ENCODE measurements around the gene EFCAB5. TPM values are rescaled to one million over a fixed set of nuclear protein-coding genes. Genes with fewer than 3 reads are reported as not detected.

The EFCAB5 gene
- total RNA-seq, 1 donor from 2014 or later = not detected

DNA sequence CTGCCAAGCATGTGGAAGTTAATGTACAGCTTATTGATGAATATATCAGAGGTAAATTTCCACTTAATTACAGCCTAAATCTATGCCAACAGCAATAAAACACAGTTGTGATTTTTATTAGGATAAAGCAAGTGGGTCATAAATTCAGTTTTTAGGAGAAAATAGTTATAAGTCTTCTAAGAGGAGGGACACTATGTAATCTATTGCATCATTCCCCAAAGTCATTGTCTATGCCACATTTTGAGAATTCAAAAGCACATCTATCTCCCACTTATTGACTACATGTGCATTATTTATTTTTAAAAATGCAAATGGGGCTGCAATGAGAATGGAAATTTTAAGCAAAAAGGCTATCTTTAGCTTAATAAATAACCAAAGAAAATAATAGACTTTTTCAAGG is 151.5 kb downstream of the EFCAB5 start:
- Histone ChIP-seq H3K4me3 (no peak overlapping the region), H3K9me3 (no peaks in the 10 kb centered on the region), H3K4me1 (no peaks in the 10 kb centered on the region), H3K27me3 (no peaks in the 10 kb centered on the region), H3K36me3 (no peaks in the 10 kb centered on the region), H3K27ac (no peak overlapping the region)
- TF ChIP-seq, protein P1, sequence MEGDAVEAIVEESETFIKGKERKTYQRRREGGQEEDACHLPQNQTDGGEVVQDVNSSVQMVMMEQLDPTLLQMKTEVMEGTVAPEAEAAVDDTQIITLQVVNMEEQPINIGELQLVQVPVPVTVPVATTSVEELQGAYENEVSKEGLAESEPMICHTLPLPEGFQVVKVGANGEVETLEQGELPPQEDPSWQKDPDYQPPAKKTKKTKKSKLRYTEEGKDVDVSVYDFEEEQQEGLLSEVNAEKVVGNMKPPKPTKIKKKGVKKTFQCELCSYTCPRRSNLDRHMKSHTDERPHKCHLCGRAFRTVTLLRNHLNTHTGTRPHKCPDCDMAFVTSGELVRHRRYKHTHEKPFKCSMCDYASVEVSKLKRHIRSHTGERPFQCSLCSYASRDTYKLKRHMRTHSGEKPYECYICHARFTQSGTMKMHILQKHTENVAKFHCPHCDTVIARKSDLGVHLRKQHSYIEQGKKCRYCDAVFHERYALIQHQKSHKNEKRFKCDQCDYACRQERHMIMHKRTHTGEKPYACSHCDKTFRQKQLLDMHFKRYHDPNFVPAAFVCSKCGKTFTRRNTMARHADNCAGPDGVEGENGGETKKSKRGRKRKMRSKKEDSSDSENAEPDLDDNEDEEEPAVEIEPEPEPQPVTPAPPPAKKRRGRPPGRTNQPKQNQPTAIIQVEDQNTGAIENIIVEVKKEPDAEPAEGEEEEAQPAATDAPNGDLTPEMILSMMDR (IDR thresholded peaks at IDR 0.05) = no peak
- TF ChIP-seq POLR2A (IDR thresholded peaks at IDR 0.05) = no peak
- no peak for TF ChIP-seq POLR2AphosphoS5 (IDR thresholded peaks at IDR 0.05; ENCODE audit: insufficient read depth in 1 of 2, low read depth in 1 of 2)
- no peak for DNase-seq (ENCODE audit: extremely low spot score in 2 of 2)
- intact Hi-C loops (cut with DNase I) = no loop called here

GRCh38 chr17:30093463-30094147 is 152.2 kb downstream of the EFCAB5 start:
- Histone ChIP-seq H3K4me1 (no peaks in the 10 kb centered on the region), H3K9me3 (no peaks in the 10 kb centered on the region), H3K27ac (no peak overlapping the region), H3K4me3 (no peak overlapping the region), H3K36me3 (no peaks in the 10 kb centered on the region), H3K27me3 (no peaks in the 10 kb centered on the region)
- TF ChIP-seq, protein P1 (IDR thresholded peaks at IDR 0.05) = peak; percentile 73 to 80 (median 76)
- TF ChIP-seq POLR2AphosphoS5 (IDR thresholded peaks at IDR 0.05; ENCODE audit: insufficient read depth in 1 of 2, low read depth in 1 of 2) = no peak
- no peak for DNase-seq (ENCODE audit: extremely low spot score in 2 of 2)
- intact Hi-C loops (cut with DNase I) = no loop called here

DNA sequence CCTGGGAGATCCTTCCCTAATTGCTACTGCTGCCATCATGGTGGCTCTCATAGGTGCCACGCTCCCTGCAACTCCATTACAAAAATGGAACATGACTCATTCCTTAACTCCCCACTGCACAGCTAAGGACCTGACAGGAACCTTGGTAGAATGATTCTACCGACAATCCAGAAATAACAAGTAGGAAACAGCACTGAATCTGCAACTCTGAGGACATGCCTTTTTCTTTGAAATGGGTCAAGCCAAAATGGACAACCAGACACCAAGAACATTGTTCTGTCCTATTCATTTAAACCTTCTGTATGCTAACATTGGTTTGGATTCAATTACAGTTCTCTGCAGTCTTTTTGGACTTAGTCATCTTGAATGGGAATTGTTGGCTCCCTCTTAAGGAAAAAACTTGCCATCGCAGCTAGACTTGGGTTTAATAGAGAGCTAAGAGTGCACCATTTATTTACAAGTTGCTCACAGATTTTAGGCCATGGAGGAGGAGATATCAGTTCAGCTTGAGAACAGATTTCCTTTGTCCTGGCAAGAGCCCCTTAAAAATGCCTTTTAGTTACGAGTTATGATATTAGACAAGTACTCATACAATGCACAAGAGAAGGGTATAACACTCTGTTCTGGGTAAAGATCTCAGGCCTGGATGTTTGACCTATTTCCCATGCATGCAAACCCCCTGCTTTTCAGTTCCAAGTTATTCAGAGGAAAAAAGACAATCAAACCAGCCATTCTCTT is 154.2 kb downstream of the EFCAB5 start:
- DNase-seq (ENCODE audit: extremely low spot score in 2 of 2) = no peak
- Histone ChIP-seq H3K27ac (no peak overlapping the region), H3K27me3 (no peaks in the 10 kb centered on the region), H3K4me1 (no peaks in the 10 kb centered on the region), H3K9me3 (no peaks in the 10 kb centered on the region), H3K36me3 (no peaks in the 10 kb centered on the region), H3K4me3 (no peak overlapping the region)
- no peak for TF ChIP-seq POLR2A (IDR thresholded peaks at IDR 0.05)
- TF ChIP-seq, protein P1 (IDR thresholded peaks at IDR 0.05) = no peak
- no peak for TF ChIP-seq POLR2AphosphoS5 (IDR thresholded peaks at IDR 0.05; ENCODE audit: insufficient read depth in 1 of 2, low read depth in 1 of 2)
- intact Hi-C loops (cut with DNase I) = no loop called here

DNA sequence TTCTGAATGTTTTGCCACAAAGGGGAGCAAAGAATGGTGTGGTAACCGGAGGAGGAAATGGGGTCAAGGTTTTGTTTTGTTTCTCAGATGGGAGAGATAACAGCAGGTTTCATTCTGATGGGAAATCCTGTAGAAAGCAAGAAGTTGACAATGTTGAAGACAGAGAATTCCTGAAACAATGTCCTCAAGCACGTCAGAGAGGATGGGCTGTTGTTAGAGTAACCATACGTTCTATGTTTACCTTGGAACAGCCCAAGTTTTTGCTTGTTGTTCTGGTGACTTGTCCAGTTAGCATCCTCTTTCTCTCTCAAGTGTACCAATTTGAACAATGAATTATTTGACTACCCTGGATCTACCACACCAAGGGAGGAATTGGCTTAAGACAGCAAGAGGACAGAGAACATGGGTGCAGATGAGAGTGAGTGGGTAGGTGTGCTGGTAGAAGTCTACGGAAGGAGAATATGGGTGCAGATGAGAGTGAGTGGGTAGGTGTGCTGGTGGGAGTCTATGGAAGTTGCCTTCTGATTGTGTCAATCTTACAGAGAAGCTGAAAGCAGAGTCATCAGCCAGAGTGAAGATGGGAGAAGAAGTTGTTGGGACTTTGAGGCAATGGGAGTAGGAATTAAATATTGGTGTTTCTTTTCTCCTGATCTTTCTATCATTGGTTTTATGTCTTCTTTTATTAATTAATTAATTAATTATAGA is 160.4 kb downstream of the EFCAB5 start:
- intact Hi-C loops (cut with DNase I) = no loop called here
- TF ChIP-seq, protein P1 (IDR thresholded peaks at IDR 0.05) = no peak
- TF ChIP-seq POLR2A (IDR thresholded peaks at IDR 0.05) (no peak), POLR2AphosphoS5 (IDR thresholded peaks at IDR 0.05; ENCODE audit: insufficient read depth in 1 of 2, low read depth in 1 of 2) (no peak)
- no peak for DNase-seq (ENCODE audit: extremely low spot score in 2 of 2)

More for the DNA sequence above, 160.4 kb downstream of the EFCAB5 start:
- H3K9me3 ChIP-seq = no peaks in the 10 kb centered on the region
- H3K4me1 ChIP-seq = peaks cover 6% of the 10 kb centered on the region
- H3K4me3 ChIP-seq = no peak overlapping the region
- H3K27ac ChIP-seq = no peak overlapping the region
- H3K27me3 ChIP-seq = no peaks in the 10 kb centered on the region
- H3K36me3 ChIP-seq = no peaks in the 10 kb centered on the region

All from vagina (tissue), 2 donors.